IPS DF 4.7 (cell line): ENCODE results near the gene NKAIN4.

ENCODE experiments used
- DNase-seq: peaks from one replicate; pipeline ENCODE4 v3.0.0-alpha.2; 2013; ENCODE audit warnings: low spot score; ENCODE audit errors: extremely low read depth

NKAIN4 gene

GRCh38 chr20:63274381-63275228 is 20.3 kb upstream of the NKAIN4 start:
- no peak for DNase-seq

GRCh38 chr20:63273635-63274380 is 19.5 kb upstream of the NKAIN4 start:
- DNase-seq: no peak

GRCh38 chr20:63273059-63273579 is 18.9 kb upstream of the NKAIN4 start:
- DNase-seq: no peak

- DNase-seq: no peak
These were observed 18.1 kb upstream of the NKAIN4 start, which contains the start of gene ARFGAP1 for GRCh38 chr20:63272105-63273058. TSS of gene ARFGAP1 (plus strand) at chr20:63272813. CDS start at chr20:63275581, 2,768 bp downstream.

GRCh38 chr20:63270606-63271325 is 16.5 kb upstream of the NKAIN4 start:
- DNase-seq: no peak

GRCh38 chr20:63269724-63270123 is 15.5 kb upstream of the NKAIN4 start:
- no peak for DNase-seq

GRCh38 chr20:63268671-63269439 is 14.6 kb upstream of the NKAIN4 start:
- no peak for DNase-seq

GRCh38 chr20:63268256-63268655 is 14.0 kb upstream of the NKAIN4 start:
- no peak for DNase-seq

- DNase-seq: no peak
These were observed 13.4 kb upstream of the NKAIN4 start for GRCh38 chr20:63267691-63268090.

- no peak for DNase-seq
These were observed 11.7 kb upstream of the NKAIN4 start for GRCh38 chr20:63265891-63266515.

- no peak for DNase-seq
These were observed 10.3 kb upstream of the NKAIN4 start for GRCh38 chr20:63264519-63264918.

- no peak for DNase-seq
These were observed 9.7 kb upstream of the NKAIN4 start for GRCh38 chr20:63264000-63264399.

- DNase-seq: no peak
These were observed 8.6 kb upstream of the NKAIN4 start for GRCh38 chr20:63262836-63263235.

GRCh38 chr20:63261795-63262528 is 7.7 kb upstream of the NKAIN4 start:
- no peak for DNase-seq

GRCh38 chr20:63261060-63261794 is 7.0 kb upstream of the NKAIN4 start:
- DNase-seq: no peak

GRCh38 chr20:63260521-63260920 is 6.3 kb upstream of the NKAIN4 start:
- DNase-seq: no peak

- DNase-seq: no peak
These were observed 5.6 kb upstream of the NKAIN4 start for GRCh38 chr20:63259734-63260460.
